Colonic mucosa (tissue), 4 donors: ENCODE measurements around the gene GALNT5. TPM values are rescaled to one million over a fixed set of nuclear protein-coding genes. Genes with fewer than 3 reads are reported as not detected.

Experiments
- DNase-seq: peaks from one replicate; pipeline ENCODE4 v3.0.0-alpha.2; 2020
- H3K27ac ChIP-seq: fragments of 200-600 bp; one replicate; pipeline ENCODE4 v1.8.0; 2021
- H3K27me3 ChIP-seq: fragments of 200-600 bp; one replicate; pipeline ENCODE4 v1.8.0; 2021
- H3K36me3 ChIP-seq: fragments of 200-600 bp; one replicate; pipeline ENCODE4 v1.8.0; 2021
- H3K4me1 ChIP-seq: fragments of 200-600 bp; one replicate; pipeline ENCODE4 v1.8.0; 2021; ENCODE audit warnings: mild to moderate bottlenecking
- H3K4me3 ChIP-seq: fragments of 200-600 bp; one replicate; pipeline ENCODE4 v1.8.0; 2021
- H3K9ac ChIP-seq, 2 donors: one replicate each; pipeline ENCODE4 v1.7.0; 2013; ENCODE audit warnings: control low read depth in 2 of 2, low read depth in 2 of 2, low read length in 2 of 2
- H3K9me3 ChIP-seq: fragments of 200-600 bp; one replicate; pipeline ENCODE4 v1.8.0; 2021
- intact Hi-C: fragments of 100-400 bp; cut with DNase I; formaldehyde crosslinking; loops from one replicate; pipeline ENCODE4 v1.14.1; 2022
- total RNA-seq, 2 donors: library from RNA; stranded (reverse); fragmentation: NEBNext Ultra II Directional in 1 of 2; extraction: Animal tissue kit (Norgen Biotek cat#: 25700) in 1 of 2; gene quantifications; one replicate each; pipeline ENCODE4 v1.2.1, GENCODE V29; 2021
- TF ChIP-seq, protein P1 (sequence below): fragments of 200-600 bp; IDR thresholded peaks from one replicate; pipeline ENCODE4 v1.8.0; 2022; ENCODE audit warnings: antibody characterized with exemption, mild to moderate bottlenecking
- donor health status: healthy.
- donor health status: DM: no; HTN: no; CAD: no.
- donor health status: DM: no; HTN: no; CAD: no.

GALNT5 gene
- total RNA-seq, 2 donors from 2014 or later, result 52.4 to 56.3 TPM

DNA sequence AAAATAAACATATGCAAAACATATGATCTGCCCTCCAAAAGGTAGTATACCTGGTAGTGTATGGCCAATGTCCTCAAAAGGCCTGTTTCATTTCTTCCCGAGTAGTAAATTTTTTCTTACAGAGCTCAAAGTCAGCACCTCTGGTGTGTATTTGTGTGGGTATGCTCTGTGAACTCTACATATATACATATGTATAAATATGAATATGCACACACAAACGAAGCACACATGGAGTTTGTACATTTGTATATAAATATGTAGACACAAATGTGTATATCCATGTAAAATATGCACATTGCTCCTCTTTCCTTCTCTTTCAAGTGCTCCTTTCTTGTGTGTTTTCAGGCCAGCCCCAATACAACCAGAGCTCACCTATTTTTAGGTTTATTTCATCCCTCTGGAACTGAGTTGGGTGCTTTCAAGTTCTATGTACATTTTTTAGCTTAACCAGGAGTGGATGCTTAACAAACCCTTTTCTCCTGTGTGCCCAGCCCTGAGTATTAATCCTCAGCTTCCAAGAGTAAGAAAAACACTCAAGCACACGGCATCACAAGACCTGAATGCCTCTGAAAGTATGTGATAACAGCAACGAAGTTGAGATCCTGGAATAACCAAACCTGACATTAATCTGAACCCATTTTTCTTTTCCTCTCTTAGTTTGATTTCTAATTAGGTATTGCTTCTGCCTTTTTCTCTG, 12.2 kb upstream of the GALNT5 start:
- Histone ChIP-seq H3K27ac (no peak overlapping the region), H3K4me3 (no peak overlapping the region), H3K36me3 (no peaks in the 10 kb centered on the region), H3K4me1 (no peaks in the 10 kb centered on the region), H3K27me3 (no peaks in the 10 kb centered on the region), H3K9ac (no peak overlapping the region), H3K9me3 (no peaks in the 10 kb centered on the region)
- TF ChIP-seq, protein P1, sequence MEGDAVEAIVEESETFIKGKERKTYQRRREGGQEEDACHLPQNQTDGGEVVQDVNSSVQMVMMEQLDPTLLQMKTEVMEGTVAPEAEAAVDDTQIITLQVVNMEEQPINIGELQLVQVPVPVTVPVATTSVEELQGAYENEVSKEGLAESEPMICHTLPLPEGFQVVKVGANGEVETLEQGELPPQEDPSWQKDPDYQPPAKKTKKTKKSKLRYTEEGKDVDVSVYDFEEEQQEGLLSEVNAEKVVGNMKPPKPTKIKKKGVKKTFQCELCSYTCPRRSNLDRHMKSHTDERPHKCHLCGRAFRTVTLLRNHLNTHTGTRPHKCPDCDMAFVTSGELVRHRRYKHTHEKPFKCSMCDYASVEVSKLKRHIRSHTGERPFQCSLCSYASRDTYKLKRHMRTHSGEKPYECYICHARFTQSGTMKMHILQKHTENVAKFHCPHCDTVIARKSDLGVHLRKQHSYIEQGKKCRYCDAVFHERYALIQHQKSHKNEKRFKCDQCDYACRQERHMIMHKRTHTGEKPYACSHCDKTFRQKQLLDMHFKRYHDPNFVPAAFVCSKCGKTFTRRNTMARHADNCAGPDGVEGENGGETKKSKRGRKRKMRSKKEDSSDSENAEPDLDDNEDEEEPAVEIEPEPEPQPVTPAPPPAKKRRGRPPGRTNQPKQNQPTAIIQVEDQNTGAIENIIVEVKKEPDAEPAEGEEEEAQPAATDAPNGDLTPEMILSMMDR, result no peak
- DNase-seq, result no peak
- intact Hi-C loops, result no loop called here

DNA sequence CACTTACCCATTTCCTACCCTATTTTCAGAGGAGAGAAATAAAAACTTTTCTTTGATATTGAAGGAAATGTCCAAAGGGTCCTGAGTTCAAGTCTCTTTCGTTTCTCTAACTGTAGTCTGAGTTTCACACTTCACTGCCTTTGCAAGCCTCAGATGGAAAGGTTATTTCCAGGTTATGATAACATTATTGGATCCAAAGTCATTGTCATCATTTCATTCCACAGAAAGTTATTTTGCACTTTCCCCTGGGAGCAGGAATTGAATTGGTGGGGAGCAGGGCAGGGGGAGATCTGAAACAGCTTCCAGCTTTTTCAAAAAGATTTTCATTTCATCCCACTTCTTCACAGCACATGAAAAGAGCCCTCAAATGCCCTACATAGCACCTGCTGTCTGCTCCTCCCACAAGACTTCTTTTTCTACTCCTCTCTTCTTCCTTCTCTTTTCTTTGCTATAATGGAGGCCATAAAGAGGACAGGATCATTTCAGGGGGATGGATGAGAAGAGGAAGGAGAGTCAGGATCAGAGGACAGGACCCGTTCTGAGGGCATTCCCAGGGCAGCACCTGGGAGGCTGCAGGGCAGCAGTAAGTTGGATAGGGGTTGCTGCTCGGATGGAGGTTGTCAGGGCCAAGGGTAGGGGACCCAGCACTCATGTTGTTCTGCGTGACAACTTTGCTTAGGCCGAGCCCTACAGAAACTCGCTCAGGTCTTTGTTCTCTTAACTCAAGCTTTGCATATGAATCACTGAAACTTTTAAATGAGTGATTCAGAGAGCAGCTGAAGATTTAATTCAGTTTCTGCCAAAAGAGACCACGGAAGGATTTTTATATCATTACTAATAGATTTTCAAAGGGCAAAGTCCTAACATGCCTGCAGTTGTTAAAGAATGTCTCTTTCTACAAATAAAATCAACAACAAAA, 11.4 kb upstream of the GALNT5 start:
- no peaks in the 10 kb centered on the region for H3K36me3 ChIP-seq
- no peak overlapping the region for H3K27ac ChIP-seq
- H3K27me3 ChIP-seq, result no peaks in the 10 kb centered on the region
- H3K9me3 ChIP-seq, result no peaks in the 10 kb centered on the region
- TF ChIP-seq, protein P1, result no peak
- no peak for DNase-seq
- no peak overlapping the region for H3K9ac ChIP-seq
- intact Hi-C loops, result no loop called here
- no peaks in the 10 kb centered on the region for H3K4me1 ChIP-seq
- H3K4me3 ChIP-seq, result no peak overlapping the region

DNA sequence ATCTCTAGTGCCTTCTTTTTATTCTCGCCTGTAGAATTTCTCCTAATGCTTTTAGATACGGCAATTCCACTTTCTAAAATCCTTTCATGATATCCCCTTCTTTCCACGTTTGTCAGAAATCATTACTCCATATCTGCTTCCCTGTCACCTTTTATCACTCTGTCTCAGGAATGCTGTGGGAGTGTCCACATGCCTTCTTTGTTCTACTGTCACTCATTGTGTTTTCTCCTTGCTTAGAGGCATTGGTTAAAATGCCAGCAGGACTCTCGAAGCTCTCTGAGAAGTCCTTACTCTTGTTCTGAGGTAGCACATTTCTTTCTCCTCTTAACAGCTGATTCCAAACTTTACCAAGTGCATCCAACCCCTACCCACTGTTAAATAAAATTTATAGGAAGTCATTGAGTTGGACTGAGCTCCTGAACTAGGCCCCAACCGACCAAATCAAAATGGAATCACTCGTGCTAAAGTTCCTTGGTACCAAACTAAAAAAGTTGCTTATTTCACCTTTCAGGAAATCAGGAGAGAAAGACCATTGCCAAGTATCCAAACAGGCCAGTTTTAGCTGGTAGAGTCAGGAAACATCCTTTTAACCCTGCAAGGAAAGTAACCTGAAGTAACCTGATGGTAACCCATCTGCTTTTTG, 10.6 kb upstream of the GALNT5 start:
- Histone ChIP-seq H3K27ac (no peak overlapping the region), H3K9ac (no peak overlapping the region)
- intact Hi-C loops, result no loop called here

DNA sequence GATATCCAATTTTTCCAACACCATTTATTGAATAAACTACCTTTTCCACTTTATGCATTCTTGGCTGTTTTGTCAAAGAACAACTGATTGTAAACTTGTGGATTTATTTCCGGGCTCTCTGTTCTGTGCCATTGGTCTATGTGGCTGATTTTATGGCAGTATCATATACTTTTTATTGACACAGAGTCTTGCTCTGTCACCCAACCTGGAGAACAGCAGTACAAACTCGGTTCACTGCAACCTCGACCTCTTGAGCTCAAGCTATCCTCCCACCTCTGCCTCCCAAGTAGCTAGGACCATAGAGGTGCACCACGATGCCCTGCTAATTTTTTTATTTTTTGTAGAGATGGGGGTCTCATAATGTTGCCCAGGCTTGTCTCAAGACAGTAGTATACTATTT, 6.7 kb upstream of the GALNT5 start:
- no peaks in the 10 kb centered on the region for H3K27me3 ChIP-seq
- H3K9ac ChIP-seq, result no peak overlapping the region
- TF ChIP-seq, protein P1, result no peak
- H3K27ac ChIP-seq, result no peak overlapping the region
- no peak overlapping the region for H3K4me3 ChIP-seq
- intact Hi-C loops, result no loop called here
- H3K36me3 ChIP-seq, result no peaks in the 10 kb centered on the region
- no peaks in the 10 kb centered on the region for H3K9me3 ChIP-seq
- peak; percentile 64 for DNase-seq
- H3K4me1 ChIP-seq, result no peaks in the 10 kb centered on the region

More for the DNA sequence above, 10.6 kb upstream of the GALNT5 start:
- no peaks in the 10 kb centered on the region for H3K9me3 ChIP-seq
- no peaks in the 10 kb centered on the region for H3K27me3 ChIP-seq
- DNase-seq, result no peak
- TF ChIP-seq, protein P1, result no peak
- H3K36me3 ChIP-seq, result no peaks in the 10 kb centered on the region
- no peak overlapping the region for H3K4me3 ChIP-seq
- H3K4me1 ChIP-seq, result no peaks in the 10 kb centered on the region

DNA sequence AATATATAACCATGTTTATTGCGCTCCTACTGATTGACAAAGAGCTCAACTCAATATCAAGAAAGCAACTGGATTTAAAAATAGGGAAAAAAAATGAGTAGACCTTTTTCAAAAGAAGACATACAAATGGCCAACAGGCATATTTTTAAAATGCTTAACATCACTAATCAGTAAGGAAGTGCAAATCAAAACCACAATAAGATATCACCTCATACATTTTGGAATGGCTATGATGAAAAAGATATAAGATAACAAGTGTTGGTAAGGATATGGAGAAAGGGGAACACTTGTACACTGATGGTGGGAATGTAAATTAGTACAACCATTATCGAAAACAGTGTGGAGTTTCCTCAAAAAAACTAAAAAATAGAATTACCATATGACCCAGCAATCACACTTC, 5.6 kb upstream of the GALNT5 start:
- no peaks in the 10 kb centered on the region for H3K36me3 ChIP-seq
- H3K27me3 ChIP-seq, result no peaks in the 10 kb centered on the region
- no peak overlapping the region for H3K27ac ChIP-seq
- no peak overlapping the region for H3K9ac ChIP-seq
- H3K4me1 ChIP-seq, result no peaks in the 10 kb centered on the region
- DNase-seq, result no peak
- intact Hi-C loops, result no loop called here
- TF ChIP-seq, protein P1, result no peak
- no peaks in the 10 kb centered on the region for H3K9me3 ChIP-seq
- no peak overlapping the region for H3K4me3 ChIP-seq
